H1 (cell line): ENCODE data around the gene LHPP.

ENCODE experiments used
- EP300 ChIP-seq, 2 experiments: IDR thresholded peaks; 1 replicate in 1 of 2; 2 replicates in 1 of 2; pipeline ENCODE4 v1.6.1; 2011 to 2012; ENCODE audit warnings: low read depth in 2 of 2, low read length in 2 of 2, mild to moderate bottlenecking in 2 of 2, borderline replicate concordance in 1 of 2, inconsistent platforms in 1 of 2, moderate library complexity in 1 of 2
- EZH2 ChIP-seq: fragments of 200-600 bp; sonication (generic); IDR thresholded peaks from 2 replicates; pipeline ENCODE4 v1.7.1; 2012; ENCODE audit warnings: low read depth, mild to moderate bottlenecking, moderate library complexity, low read length, inconsistent platforms; ENCODE audit not compliant: severe bottlenecking
- JUN ChIP-seq: IDR thresholded peaks from 2 replicates; pipeline ENCODE4 v1.6.1; 2011; ENCODE audit warnings: low read depth, mild to moderate bottlenecking, improper control_type of control experiment, low read length
- JUND ChIP-seq: IDR thresholded peaks from 2 replicates; pipeline ENCODE4 v1.6.1; 2011; ENCODE audit warnings: mild to moderate bottlenecking, improper control_type of control experiment, low read length
- POLR2A ChIP-seq, 2 experiments: IDR thresholded peaks; 1 replicate in 1 of 2; 2 replicates in 1 of 2; pipeline ENCODE4 v1.6.1; 2011; ENCODE audit warnings: low read depth in 2 of 2, low read length in 2 of 2, mild to moderate bottlenecking in 2 of 2; ENCODE audit errors: control extremely low read depth in 1 of 2
- POLR2AphosphoS5 ChIP-seq: IDR thresholded peaks from 2 replicates; pipeline ENCODE4 v1.6.1; 2011; ENCODE audit warnings: low read depth, low read length
- SIN3A ChIP-seq, 2 experiments: IDR thresholded peaks in 1 of 2; conservative IDR thresholded peaks in 1 of 2; 2 replicates each; pipeline ENCODE4 v1.6.1; 2011 to 2012; ENCODE audit warnings: low read length in 2 of 2, improper control_type of control experiment in 1 of 2, low read depth in 1 of 2, mild to moderate bottlenecking in 1 of 2
- SRF ChIP-seq: IDR thresholded peaks from 2 replicates; pipeline ENCODE4 v1.6.1; 2011; ENCODE audit warnings: mild to moderate bottlenecking, low read depth, low read length, moderate library complexity
- TF ChIP-seq, protein P1 (sequence below): IDR thresholded peaks from 2 replicates; pipeline ENCODE4 v1.6.1; 2011; ENCODE audit warnings: low read depth, mild to moderate bottlenecking, low read length; ENCODE audit not compliant: insufficient read depth
- TF ChIP-seq, protein P2 (sequence below), 3 experiments: IDR thresholded peaks; 1 replicate in 2 of 3; 2 replicates in 1 of 3; pipeline versions ENCODE4 v1.5.1 to v1.6.1; 2011; ENCODE audit warnings: low read length in 3 of 3, mild to moderate bottlenecking in 3 of 3, inconsistent platforms in 2 of 3, low read depth in 1 of 3, moderate library complexity in 1 of 3; ENCODE audit not compliant: insufficient read depth in 1 of 3; ENCODE audit errors: control extremely low read depth in 1 of 3

DNA sequence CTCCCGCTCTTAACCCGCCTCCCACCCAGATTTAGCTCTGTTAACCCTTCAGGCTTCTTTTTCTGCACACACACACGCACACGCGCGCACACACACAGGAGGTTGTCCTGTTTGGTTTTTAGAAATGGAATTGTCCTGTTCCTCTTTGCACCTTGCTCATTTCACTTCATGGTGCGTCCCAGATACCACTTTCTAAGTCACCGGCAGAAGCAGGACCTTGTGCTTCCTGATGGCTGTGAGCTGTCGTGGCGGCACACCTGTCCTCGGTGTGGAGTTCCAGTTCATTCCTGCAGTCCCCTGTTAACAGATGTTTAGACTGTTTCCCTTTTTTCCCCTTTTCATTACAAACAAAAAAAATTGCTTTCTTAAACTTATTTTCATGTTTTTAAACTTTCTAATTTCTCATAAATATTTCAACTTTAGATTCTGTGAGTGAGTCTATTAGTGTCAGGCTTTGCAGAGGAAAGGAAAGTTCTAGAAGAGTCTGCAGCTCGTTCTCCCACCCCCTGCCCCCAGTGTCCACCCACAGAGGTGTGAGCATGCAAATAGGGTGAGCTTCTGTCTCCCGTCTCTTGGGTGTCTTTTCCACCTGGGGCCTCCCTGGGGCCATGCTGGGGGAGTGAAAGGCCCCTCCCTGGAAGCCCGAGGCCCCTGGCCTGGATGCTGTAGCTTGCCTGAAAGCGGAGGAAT lies 85.5 kb downstream of the LHPP start:
- TF ChIP-seq EP300 (IDR thresholded peaks at IDR 0.05; ENCODE audit: borderline replicate concordance in 1 of 2, low read depth in 2 of 2, low read length in 2 of 2) = no peak
- TF ChIP-seq EZH2 = no peak
- TF ChIP-seq, protein P1, sequence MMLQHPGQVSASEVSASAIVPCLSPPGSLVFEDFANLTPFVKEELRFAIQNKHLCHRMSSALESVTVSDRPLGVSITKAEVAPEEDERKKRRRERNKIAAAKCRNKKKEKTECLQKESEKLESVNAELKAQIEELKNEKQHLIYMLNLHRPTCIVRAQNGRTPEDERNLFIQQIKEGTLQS = no peak
- TF ChIP-seq SRF = no peak
- TF ChIP-seq JUND = no peak
- no peak for TF ChIP-seq POLR2AphosphoS5
- TF ChIP-seq POLR2A (IDR thresholded peaks at IDR 0.05; ENCODE audit: control extremely low read depth in 1 of 2, low read depth in 2 of 2, low read length in 2 of 2) = no peak
- no peak for TF ChIP-seq JUN
- no peak for TF ChIP-seq SIN3A (conservative IDR thresholded peaks at IDR 0.05 in 1 of 2, IDR thresholded peaks at IDR 0.05 in 1 of 2; ENCODE audit: low read depth in 1 of 2, low read length in 2 of 2)
- TF ChIP-seq, protein P2, sequence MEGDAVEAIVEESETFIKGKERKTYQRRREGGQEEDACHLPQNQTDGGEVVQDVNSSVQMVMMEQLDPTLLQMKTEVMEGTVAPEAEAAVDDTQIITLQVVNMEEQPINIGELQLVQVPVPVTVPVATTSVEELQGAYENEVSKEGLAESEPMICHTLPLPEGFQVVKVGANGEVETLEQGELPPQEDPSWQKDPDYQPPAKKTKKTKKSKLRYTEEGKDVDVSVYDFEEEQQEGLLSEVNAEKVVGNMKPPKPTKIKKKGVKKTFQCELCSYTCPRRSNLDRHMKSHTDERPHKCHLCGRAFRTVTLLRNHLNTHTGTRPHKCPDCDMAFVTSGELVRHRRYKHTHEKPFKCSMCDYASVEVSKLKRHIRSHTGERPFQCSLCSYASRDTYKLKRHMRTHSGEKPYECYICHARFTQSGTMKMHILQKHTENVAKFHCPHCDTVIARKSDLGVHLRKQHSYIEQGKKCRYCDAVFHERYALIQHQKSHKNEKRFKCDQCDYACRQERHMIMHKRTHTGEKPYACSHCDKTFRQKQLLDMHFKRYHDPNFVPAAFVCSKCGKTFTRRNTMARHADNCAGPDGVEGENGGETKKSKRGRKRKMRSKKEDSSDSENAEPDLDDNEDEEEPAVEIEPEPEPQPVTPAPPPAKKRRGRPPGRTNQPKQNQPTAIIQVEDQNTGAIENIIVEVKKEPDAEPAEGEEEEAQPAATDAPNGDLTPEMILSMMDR (IDR thresholded peaks at IDR 0.05; ENCODE audit: control extremely low read depth in 1 of 3, insufficient read depth in 1 of 3, low read depth in 1 of 3, low read length in 3 of 3) = no peak
